M059J (cell line): ENCODE data around the gene C16orf96. TPM values are rescaled to one million over a fixed set of nuclear protein-coding genes. Genes with fewer than 3 reads are reported as not detected.

Experiments
- DNase-seq: peaks from one replicate; pipeline ENCODE4 v3.0.0-alpha.2; 2012; ENCODE audit warnings: low read depth
- total RNA-seq: library from RNA; depleted of rRNA; stranded (reverse); fragments of >200 nt; shearing (Covaris generic); gene quantifications from 2 replicates; pipeline ENCODE4 v1.2.3, GENCODE V29; 2014

Gene C16orf96
- total RNA-seq, 1 experiment from 2014 or later, result not detected

DNA sequence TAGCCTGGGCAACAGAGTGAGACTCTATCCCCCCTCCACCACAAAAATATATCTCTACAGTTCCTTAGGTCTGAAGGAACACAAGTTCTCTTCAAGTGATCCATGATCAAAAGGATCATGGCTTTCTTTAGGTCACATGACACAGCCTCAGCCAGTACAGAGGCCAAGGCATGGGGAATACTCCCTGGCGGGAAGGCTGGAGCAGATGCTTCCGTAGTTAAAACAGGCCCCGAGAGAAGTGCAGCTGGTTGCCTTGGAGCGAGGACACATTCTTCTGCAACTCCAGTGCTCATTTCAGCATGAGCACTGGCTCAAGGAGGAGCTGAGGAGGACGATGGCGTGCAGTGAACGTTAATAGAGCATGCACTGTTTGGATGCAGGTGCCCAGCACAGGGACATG lies 31.1 kb upstream of the C16orf96 start:
- no peak for DNase-seq

GRCh38 chr16:4525634-4526277 lies 30.4 kb upstream of the C16orf96 start:
- no peak for DNase-seq

GRCh38 chr16:4529085-4530060 lies 26.8 kb upstream of the C16orf96 start:
- peak; percentile 87 for DNase-seq

DNA sequence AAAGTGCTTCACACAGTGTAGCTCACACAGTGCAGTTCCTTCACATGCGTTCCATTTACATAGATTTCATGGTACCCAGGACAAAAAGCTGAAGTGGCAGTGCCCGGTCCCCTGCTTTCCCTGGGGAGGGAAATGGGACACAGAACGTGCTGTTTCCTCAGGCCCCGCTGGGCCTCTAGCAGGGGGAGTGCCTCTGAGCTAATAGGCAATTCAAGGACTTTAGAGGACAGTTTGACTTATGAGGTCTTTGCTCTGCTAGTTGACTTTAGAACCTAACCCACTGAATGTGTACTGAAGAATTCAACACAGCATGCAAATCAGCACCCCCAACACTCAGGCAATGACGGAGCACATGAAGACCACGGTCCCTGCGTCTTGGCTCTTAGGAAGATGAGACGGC lies 24.3 kb upstream of the C16orf96 start:
- no peak for DNase-seq

DNA sequence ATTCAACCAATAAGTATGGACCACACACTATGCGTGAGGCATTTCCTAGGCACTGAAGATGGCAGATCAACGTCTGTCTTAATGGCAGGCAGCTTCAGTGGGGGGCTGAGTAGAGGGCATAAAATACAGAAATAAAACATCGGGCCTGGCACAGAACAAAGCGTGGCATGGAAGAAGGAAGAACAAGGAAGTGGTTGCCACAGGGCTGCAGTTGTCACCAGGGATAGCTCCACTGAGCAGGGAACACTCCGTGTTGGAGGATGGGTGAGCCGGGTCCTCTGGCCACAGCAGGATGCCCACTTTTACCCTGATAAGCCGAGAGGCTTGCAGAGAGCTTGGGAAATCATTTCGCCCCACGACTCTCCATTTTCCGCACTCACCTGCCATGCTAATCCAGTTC lies 23.9 kb upstream of the C16orf96 start:
- DNase-seq, result no peak

- no peak for DNase-seq
Observed at GRCh38 chr16:4533490-4533889, 22.6 kb upstream of the C16orf96 start.

DNA sequence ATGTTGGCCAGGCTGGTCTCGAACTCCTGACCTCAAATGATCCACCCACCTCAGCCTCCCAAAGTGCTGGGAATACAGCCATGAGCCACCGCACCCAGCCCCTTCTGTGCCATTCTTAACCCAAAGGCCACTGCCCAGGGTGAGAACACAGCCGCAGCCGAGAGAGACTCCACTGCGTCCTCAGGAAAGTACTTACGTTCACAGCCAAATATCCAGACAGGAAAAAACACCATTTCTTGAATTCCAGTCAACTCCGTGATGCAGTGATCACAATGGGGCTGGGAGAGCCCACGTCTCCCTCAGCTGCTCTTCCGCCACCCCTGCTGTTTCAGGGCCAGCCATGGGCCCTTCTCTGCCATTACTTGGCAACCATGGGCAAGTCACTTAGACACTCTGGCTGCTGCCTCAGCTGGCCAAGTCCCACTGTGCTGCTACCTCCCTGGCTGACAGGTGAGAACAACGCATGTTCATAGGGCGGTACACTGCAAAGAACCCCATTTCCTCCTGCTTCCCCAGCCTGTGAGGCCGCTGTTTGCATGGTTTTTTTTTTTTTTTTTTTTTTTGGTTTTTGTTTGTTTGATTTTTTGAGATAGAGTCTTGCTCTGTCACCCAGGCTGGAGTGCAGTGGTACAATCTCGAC lies 21.9 kb upstream of the C16orf96 start:
- DNase-seq, result no peak

GRCh38 chr16:4535627-4536108 lies 20.5 kb upstream of the C16orf96 start:
- no peak for DNase-seq

DNA sequence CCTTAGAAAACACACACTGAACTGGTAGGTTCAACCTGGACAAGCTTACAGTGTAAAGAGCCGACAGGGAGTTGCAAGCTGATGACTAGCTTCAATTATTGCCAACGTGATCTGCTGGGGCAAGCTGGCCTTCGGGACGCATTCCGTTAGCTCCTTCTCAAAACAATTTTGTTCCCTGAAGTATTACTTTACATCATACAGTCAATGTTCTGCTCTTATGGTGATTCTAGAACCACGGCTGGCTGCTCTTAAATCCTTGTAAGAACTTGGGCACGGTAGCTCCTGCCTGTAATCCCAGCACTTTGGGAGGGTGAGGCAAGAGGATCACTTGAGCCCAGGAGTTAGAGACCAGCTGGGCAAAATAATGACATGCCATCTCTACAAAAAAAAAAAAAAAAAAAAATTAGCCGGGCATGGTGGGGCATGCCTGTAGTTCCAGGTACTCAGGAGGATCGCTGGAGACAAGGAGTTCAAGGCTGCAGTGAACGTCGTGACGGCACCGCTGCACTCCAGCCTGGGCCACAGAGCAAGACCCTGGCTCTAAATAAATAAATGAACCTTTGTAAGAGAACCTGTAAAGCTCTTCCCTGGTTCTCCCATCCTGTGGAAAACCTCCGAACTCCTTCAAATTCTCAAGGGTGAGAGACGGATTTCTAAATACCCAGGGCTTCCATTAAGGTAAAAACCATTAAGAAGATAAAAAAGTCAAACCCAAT lies 19.6 kb upstream of the C16orf96 start:
- no peak for DNase-seq

GRCh38 chr16:4537376-4538343 lies 18.5 kb upstream of the C16orf96 start:
- DNase-seq, result peak; percentile 16

DNA sequence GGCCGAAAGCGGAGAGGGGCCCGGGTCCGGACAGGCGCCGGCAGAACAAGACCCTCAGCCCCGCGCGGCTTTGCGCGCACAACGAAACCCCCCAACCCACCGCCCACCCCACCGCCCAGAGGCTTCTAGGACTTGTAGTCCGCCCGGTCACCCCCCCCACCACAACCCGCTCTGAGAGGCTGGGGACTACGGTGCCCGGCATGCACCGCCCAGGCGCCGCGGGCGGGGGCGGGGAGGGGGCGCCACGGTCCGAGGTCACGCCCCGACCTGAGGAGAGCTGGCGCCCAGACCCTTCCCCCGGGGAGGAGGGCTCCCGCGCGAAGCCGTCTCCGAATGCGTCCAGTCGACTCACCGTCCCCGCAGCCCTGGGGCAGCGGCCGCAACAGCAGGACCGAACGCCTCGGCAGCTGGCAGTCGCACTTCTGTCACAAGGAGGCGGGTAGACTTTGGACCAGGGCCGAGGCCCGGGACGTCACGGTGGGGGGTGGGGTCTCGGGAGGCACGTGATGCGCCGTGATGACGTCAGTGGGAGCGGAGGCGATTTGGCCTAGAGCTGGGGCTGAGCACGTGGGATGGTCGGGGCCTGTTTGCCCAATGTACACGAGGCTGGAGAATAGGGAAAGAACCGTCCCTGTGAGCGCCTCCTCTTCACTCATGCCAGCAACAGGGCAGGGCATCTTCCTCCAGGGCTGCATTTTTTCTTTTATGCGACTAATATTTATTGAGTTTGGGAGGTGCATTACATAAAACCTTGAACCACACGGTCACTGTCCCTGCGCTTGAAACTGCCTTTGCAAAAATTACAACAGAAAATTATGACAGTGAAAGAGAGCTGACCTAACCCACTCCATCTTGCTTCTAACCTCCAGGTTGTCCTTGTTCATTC lies 17.5 kb upstream of the C16orf96 start, which contains the start of gene CDIP1:
Gene CDIP1, minus strand, starts transcription at position 424 of the 886 bp plus-strand sequence. CDS start 24,643 bp downstream, outside the sequence.
- peak; percentile 92 for DNase-seq

DNA sequence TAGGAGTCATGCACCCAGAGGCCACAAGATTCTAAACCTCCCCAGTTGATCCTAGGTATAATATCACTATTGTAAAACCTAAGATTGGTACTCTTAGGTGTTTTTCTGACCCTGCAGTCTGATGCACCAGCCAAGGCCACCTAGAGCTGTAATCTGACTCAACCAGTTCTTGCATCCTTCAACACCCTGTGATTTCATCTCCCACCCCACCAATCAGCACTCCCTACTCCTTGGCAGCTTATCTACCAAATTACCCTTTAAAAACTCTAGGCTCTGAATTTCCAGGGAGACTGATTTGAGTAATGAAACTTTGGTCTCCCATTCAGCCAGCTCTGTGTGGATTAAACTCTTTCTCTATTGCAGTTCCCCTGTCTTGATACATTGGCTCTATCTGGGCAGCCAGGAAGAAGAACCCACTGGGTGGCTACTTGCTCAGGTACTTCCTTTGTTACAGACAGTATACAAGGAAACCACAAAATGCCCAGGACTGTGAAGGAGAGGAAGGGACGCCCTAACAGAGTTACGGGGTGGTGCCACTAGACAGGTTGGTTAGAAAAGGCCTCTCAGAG lies 16.3 kb upstream of the C16orf96 start:
- no peak for DNase-seq

- no peak for DNase-seq
Observed at GRCh38 chr16:4544473-4544872, 11.7 kb upstream of the C16orf96 start.

- no peak for DNase-seq
Observed at GRCh38 chr16:4548124-4548523, 8.0 kb upstream of the C16orf96 start.

DNA sequence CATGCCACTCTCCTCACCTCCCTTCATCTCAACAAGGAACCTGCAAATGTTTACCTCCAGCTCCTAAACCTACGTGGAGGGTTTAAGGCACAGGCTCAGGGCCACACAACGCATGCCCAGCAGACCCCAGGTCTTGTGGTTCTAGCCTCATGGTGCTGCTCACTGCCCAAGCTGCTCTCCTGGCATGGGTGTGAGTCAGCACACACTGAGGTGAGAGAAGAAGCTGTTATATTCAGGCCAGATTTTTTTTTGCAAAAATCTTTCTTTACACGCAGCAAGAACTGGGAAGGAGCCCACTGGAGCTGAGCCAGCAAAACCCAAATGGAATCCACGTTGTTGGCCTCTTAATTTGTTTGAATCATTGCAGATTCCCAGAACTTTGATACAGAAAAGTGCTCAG lies 5.5 kb upstream of the C16orf96 start:
- peak; percentile 23 for DNase-seq

- no peak for DNase-seq
Observed at GRCh38 chr16:4552541-4552940, 3.6 kb upstream of the C16orf96 start.

DNA sequence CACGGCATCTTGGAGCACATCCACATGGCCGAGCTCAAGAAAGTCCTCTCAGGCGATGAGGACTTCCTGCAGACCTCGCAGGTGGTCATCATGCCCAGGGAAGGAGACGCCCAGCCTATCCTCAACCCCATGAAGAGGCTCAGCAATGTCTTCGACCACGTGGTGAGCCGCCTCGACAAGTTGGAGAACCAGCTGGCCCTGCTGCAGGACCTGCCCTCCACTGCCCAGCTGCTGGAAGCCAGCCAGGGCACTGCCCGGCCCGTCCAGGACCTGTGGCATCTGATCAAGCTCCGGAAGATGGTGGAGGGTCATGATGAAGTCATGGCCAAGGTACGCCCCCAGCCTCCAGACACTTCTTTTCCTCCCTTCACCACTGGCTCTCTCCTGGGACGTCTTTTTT lies 440 bp downstream of the C16orf96 start:
- no peak for DNase-seq

DNA sequence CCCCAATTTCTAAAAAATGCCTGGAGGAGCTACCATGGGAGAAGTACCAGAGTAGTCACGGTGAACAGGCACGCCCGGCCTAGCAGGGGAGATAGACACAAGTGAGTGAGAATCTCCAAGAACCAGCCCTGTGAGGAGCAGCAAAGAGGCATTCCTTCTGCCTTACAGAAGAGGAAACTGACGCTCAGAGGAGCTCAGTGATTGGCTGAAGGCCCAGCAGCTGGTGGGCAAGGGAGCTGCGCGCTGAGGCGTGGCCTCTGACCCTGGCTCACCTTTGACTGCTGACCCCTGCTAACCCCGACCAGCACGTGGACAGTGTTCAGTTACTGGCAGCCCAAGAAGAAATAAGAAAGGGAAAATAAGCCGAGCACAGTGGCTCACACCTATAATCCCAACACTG lies 1.8 kb downstream of the C16orf96 start:
- DNase-seq, result no peak

GRCh38 chr16:4561596-4561995 lies 5.5 kb downstream of the C16orf96 start:
- no peak for DNase-seq
